AG09309 (cell line): ENCODE data around the gene MATN1.

ENCODE experiments used
- DNase-seq: peaks from one replicate; pipeline ENCODE4 v3.0.0-alpha.2; 2010; ENCODE audit warnings: low read depth
- H3K4me3 ChIP-seq: 2 replicates; pipeline ENCODE4 v1.5.1; 2011; ENCODE audit warnings: mild to moderate bottlenecking, low read depth, low read length, moderate library complexity; ENCODE audit not compliant: control insufficient read depth
- TF ChIP-seq, protein P1 (sequence below): IDR thresholded peaks from 2 replicates; pipeline ENCODE4 v1.5.1; 2011; ENCODE audit warnings: mild to moderate bottlenecking, low read depth, low read length, inconsistent platforms; ENCODE audit not compliant: insufficient read depth, control insufficient read depth; ENCODE audit errors: missing control alignments

The MATN1 gene

DNA sequence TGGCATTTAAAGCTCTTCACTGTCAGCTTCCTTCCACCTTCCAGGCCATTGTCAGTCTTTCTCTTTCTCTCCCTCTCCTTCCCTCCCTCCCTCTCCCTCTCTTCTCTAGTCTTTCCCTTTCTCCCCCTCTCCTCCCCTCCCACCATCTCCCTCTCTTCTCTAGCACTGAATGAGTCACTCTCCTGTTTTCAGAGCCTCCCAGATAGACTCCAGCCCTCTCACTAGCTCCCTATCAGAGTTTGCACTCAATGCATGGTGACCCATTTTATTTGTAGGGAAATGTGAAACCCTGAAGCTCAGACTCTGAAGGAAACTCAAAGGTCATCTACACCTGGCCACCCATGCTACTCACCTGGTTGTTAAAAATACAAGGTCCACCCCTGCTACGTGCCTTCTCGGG lies 4.4 kb upstream of the MATN1 start:
- H3K4me3 ChIP-seq: no peak overlapping the region
- TF ChIP-seq, protein P1, sequence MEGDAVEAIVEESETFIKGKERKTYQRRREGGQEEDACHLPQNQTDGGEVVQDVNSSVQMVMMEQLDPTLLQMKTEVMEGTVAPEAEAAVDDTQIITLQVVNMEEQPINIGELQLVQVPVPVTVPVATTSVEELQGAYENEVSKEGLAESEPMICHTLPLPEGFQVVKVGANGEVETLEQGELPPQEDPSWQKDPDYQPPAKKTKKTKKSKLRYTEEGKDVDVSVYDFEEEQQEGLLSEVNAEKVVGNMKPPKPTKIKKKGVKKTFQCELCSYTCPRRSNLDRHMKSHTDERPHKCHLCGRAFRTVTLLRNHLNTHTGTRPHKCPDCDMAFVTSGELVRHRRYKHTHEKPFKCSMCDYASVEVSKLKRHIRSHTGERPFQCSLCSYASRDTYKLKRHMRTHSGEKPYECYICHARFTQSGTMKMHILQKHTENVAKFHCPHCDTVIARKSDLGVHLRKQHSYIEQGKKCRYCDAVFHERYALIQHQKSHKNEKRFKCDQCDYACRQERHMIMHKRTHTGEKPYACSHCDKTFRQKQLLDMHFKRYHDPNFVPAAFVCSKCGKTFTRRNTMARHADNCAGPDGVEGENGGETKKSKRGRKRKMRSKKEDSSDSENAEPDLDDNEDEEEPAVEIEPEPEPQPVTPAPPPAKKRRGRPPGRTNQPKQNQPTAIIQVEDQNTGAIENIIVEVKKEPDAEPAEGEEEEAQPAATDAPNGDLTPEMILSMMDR: no peak
- no peak for DNase-seq

DNA sequence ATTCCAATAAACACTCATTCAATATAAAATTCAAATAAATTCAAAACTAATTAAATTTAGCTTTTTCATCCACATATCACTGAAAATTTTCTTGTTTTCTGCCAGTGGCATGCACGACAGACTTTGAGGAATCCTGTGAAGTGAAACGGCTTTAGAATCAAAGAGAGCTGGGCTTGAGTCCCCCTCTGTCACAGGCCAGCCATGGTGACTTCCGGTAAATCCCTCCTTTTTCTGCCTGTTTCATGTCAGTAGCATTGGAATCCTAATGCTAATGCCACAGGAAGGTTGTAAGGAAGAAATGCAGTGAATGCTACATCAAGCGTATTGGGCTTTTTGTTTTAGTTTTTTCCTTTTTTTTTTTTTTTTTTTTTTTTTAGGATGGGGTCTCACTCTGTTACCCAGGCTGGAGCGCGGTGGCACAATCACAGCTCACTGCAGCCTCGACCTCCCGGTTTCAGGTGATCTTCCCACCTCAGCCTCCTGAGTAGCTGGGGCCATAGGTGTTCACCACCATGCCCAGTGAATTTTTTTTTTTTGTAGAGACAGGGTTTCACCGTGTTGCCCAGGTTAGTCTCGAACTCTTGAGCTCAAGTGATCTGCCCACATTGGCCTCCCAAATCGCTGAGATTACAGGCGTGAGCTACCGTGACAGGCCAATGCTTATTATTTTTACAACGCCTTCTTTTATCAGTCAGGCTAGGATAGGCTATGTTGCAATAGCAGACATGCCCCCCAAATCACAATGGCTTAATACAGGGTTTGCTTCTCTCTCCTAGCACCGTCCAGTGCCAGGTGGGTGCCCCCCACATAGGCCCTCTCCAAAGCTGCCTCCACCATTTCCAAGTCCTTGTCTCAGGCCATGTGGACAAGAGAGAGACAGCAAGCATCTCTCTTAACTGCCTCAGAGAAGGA lies 3.6 kb upstream of the MATN1 start:
- no peak overlapping the region for H3K4me3 ChIP-seq
- TF ChIP-seq, protein P1: no peak
- DNase-seq: no peak

DNA sequence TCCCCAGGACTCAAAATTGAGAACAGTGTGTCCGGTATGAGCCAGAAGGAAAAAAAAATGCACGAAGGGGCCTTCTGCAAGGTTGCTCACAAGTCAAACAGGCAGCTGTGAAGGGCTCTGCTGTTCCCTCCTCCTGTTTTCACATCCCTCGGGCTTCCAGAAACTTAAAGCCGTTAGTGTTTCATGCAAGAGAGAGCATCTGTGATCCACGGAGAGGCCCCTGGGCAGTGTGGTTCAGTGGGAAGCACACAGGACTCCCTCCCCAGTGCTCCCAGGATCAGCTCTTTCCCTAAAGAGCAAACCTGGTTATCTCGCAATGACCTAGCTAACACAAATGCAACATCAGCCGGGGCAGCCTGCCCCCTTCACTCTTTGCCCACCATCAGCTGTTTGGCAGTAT lies 2.9 kb upstream of the MATN1 start:
- no peak for DNase-seq
- TF ChIP-seq, protein P1: no peak

DNA sequence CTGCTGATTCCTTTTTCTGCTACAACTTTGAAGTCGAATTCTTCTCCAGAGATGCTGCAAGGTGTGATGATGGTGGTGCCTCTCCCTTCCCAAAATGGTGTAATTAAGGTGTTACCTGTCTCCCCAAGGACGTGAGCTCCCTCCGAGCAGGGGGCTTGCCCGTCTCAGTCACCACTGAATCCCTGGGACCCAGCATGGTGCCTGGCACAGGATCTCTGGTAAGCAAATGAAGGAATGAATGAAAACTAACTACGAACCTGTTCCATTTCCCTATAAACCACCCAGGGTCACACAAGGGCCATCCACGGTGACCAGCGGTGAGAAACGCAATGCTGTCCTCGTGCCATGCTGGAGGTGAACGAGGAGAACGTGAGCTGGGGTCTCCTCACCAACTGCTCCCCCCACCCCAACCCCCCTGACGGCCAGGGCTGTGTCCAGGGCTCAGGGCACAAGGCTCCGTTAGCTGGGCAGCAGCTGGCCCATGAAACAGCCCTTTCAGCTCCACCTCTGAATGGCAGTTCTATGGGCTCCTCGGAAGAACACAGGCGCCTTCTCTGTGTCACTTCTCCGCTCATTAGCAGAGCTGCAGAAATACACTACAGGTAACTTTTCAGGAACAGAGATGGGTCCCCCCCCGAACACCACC lies 2.2 kb upstream of the MATN1 start:
- no peak overlapping the region for H3K4me3 ChIP-seq
- no peak for DNase-seq
- TF ChIP-seq, protein P1: no peak

More for the DNA sequence above, 2.9 kb upstream of the MATN1 start:
- H3K4me3 ChIP-seq: no peak overlapping the region

DNA sequence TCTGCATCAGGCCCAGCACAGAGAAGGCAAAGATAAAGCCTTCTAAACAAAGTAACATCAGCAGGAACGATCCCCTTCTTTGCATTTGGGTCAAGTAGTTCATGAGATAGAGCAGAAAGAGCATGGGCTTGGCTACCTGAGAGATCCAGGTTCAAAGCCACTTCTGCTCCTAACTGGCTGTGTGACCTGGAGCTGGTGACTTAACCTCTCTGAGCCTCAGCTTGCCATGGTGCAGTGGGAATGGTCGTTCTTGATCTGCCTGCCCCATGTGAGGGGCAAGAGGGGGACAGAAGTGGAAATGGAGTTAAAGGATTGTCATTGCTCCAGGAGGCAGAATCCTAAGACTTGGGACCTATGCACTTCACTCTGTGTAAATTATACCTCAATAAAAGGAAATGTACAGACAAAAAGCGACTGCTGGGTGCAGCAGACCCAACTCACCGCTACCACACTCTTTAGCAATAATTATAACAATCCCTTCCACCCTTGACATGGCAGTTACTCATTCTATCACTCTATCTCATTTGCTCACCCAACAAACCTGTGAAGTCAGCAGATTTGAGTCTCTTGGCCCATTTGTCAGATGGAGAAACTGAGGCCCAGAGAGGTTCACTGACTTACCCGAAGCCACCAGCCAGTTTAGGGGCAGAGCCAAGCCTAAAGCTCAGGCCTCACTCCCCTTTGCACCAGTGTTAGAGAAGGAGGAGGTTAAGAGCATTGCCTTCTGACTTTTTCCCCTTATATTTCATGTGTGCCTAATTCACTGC lies 1.5 kb upstream of the MATN1 start:
- TF ChIP-seq, protein P1: no peak
- no peak for DNase-seq
- H3K4me3 ChIP-seq: no peak overlapping the region

DNA sequence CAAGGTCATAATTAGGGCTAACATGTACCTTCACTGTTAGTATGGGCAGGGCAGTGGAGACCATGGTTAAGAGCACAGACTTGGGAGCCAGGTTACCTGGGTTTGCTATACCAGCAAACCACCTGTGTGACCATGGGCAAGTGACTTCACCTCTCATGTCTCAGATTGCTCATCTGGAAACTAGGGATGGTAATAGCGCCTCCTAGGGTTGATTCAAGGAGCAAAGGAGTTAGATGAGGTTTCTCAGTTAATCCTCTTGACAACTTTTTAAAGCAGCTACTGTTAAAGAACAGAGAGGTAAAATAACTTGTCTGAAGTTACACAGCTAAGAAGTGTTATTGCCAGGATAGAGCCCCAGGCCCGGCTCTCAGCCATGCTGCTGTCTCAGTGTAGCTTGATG lies 790 bp upstream of the MATN1 start:
- H3K4me3 ChIP-seq: no peak overlapping the region
- TF ChIP-seq, protein P1: peak; percentile 6
- no peak for DNase-seq
